Measurements from ENCODE around the gene KRTAP9-8. TPM values are rescaled to one million over a fixed set of nuclear protein-coding genes. Genes with fewer than 3 reads are reported as not detected.
"Not testable (repeated sequence)": the region's sequence is repeated elsewhere in the genome, so short reads cannot be mapped to it uniquely, and the experiment has no call there.

KRTAP9-8 gene
- total and polyA plus RNA-seq, 7 donors: not detected

- Histone ChIP-seq H3K4me3 (no peak overlapping the region), H3K27ac (no peak overlapping the region), H3K4me1 (no peaks in the 10 kb centered on the region), H3K9me3 (no peaks in the 10 kb centered on the region), H3K27me3 (ENCODE audit: insufficient read depth in 3 of 3, low read length in 2 of 3) (no peaks in the 10 kb centered on the region), H3K36me3 (ENCODE audit: insufficient read depth in 1 of 2, low read depth in 1 of 2) (no peaks in the 10 kb centered on the region)
- DNase-seq (no peak), ATAC-seq (no peak)
- 53 to 57% methylated on average over 1 of the region's 1 CpG; no CpG with 5 or more reads in 1 of the 3 donors for WGBS, 3 donors
- no peak for TF ChIP-seq CTCF (IDR thresholded peaks at IDR 0.05)
- intact Hi-C loops (cut with DNase I): no loop called here
These were observed 34.1 kb downstream of the KRTAP9-8 start for GRCh38 chr17:41271858-41272257.

GRCh38 chr17:41275648-41276190, 37.9 kb downstream of the KRTAP9-8 start, which contains the start of gene KRTAP9-7:
Gene KRTAP9-7 (plus strand): TSS chr17:41275698. CDS start chr17:41275698, 0 bp downstream.
- H3K4me1 ChIP-seq; H3K27me3 ChIP-seq (ENCODE audit: insufficient read depth in 3 of 3, low read length in 2 of 3); ATAC-seq; H3K4me3 ChIP-seq; DNase-seq; H3K27ac ChIP-seq; H3K9me3 ChIP-seq; H3K36me3 ChIP-seq (ENCODE audit: insufficient read depth in 1 of 2, low read depth in 1 of 2): not testable (repeated sequence)
- intact Hi-C loops (cut with DNase I): loop anchor here in 1 of 2 donors (2.0 kb wide), 1 partner anchor 13 kb away; no protein-coding TSS in a partner anchor
- 69 to 74% (median 74%) methylated on average over 3 of the region's 3 CpGs for WGBS, 3 donors

- Histone ChIP-seq H3K36me3 (ENCODE audit: insufficient read depth in 1 of 2, low read depth in 1 of 2) (no peaks in the 10 kb centered on the region), H3K27ac (no peak overlapping the region), H3K4me1 (no peaks in the 10 kb centered on the region), H3K9me3 (no peaks in the 10 kb centered on the region), H3K27me3 (ENCODE audit: insufficient read depth in 3 of 3, low read length in 2 of 3) (peaks cover 0 to 19% (median 4%) of the 10 kb centered on the region in 3 donors), H3K4me3 (no peak overlapping the region)
- 74 to 86% (median 84%) methylated on average over 3 of the region's 3 CpGs for WGBS, 3 donors
- DNase-seq (no peak), ATAC-seq (no peak)
- TF ChIP-seq CTCF (IDR thresholded peaks at IDR 0.05): no peak
- intact Hi-C loops (cut with DNase I): no loop called here
These were observed 40.6 kb downstream of the KRTAP9-8 start for GRCh38 chr17:41278176-41278955.

GRCh38 chr17:41284043-41284442, 46.2 kb downstream of the KRTAP9-8 start:
- H3K27ac ChIP-seq: no peak overlapping the region
- DNase-seq (no peak), ATAC-seq (no peak)
- peaks cover 2 to 17% (median 4%) of the 10 kb centered on the region in 3 donors for H3K27me3 ChIP-seq (ENCODE audit: insufficient read depth in 3 of 3, low read length in 2 of 3)
- no peak overlapping the region for H3K4me3 ChIP-seq
- H3K9me3 ChIP-seq: no peaks in the 10 kb centered on the region
- WGBS, 3 donors: 62 to 67% (median 64%) methylated on average over 3 of the region's 3 CpGs
- no peaks in the 10 kb centered on the region for H3K4me1 ChIP-seq
- intact Hi-C loops (cut with DNase I): no loop called here
- no peaks in the 10 kb centered on the region for H3K36me3 ChIP-seq (ENCODE audit: insufficient read depth in 1 of 2, low read depth in 1 of 2)
- TF ChIP-seq CTCF (IDR thresholded peaks at IDR 0.05): no peak

- Histone ChIP-seq H3K9me3 (no peaks in the 10 kb centered on the region), H3K4me1 (no peaks in the 10 kb centered on the region), H3K27me3 (ENCODE audit: insufficient read depth in 3 of 3, low read length in 2 of 3) (peaks cover 2 to 17% (median 4%) of the 10 kb centered on the region in 3 donors), H3K4me3 (no peak overlapping the region), H3K27ac (no peak overlapping the region), H3K36me3 (ENCODE audit: insufficient read depth in 1 of 2, low read depth in 1 of 2) (no peaks in the 10 kb centered on the region)
- DNase-seq (no peak), ATAC-seq (no peak)
- intact Hi-C loops (cut with DNase I): no loop called here
- no peak for TF ChIP-seq CTCF (IDR thresholded peaks at IDR 0.05)
- WGBS, 3 donors: 35 to 45% (median 38%) methylated on average over 2 of the region's 2 CpGs
These were observed 46.7 kb downstream of the KRTAP9-8 start for GRCh38 chr17:41284546-41284945.

Data from psoas muscle (tissue), 8 donors.